ENCODE measurements around the gene ATP9A.
"Not testable (repeated sequence)": the region's sequence is repeated elsewhere in the genome, so short reads cannot be mapped to it uniquely, and the experiment has no call there.

Gene ATP9A

DNA sequence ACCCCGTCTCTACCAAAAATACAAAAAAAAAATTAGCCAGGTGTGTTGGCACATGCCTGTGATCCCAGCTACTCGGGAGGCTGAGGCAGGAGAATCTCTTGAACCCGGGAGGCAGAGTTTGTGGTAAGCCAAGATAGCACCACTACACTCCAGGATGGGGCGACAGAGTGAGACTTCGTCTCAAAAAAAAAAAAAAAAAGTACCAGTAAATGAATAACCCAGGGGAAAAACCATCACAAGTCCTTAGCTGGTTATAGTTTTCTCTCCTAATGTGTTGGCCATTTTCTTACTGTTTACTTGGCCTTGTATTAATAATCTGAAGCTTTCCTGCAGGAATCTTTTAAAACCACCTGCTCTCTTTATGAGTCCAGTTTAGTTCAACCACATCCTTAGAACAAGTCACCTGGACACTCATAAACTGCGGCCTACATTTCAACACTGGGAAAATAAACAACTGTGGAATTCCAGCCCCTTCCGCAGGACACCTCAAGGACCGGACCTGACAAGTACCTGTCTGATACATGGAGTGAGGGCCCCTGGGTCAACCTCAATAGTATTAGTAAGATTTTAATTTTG is 102.6 kb downstream of the ATP9A start:
- no peak overlapping the region for H3K4me3 Mint-ChIP-seq
- H3K4me1 Mint-ChIP-seq, result peaks cover 13 to 16% of the 10 kb centered on the region in 2 donors
- DNase-seq (no peak), ATAC-seq (replicated peaks) (no peak)
- H3K27me3 Mint-ChIP-seq, result peaks cover 0 to 5% of the 10 kb centered on the region in 2 donors
- H3K36me3 Mint-ChIP-seq, result no peaks in the 10 kb centered on the region
- no peaks in the 10 kb centered on the region for H3K9me3 Mint-ChIP-seq
- no peak overlapping the region for H3K27ac Mint-ChIP-seq

DNA sequence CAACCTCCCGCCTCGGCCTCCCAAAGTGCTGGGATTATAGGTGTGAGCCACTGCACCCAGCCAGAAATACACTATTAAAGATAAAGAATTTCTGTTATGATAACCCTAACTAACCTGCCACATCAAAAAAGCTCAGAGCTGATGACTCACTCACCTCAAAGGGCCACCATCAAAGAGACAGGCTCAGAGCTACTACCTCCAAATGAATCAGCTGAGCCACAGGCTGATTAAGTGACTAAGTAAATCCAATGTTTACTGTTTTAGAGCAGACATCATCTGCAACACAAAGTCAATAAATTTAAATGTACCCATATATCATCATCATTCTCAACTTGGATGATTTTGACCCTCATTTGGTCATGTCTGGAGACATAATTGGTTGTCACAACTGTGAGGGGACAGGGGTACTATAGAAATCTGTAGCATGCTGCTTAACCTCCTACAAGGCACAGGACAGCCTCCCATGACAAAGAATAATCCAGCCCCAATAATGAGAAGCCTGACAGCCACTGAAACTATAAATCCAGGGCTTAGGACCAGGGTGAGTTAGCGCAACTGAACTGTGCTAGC is 106.5 kb downstream of the ATP9A start:
- peaks cover 3 to 6% of the 10 kb centered on the region in 2 donors for H3K4me1 Mint-ChIP-seq
- H3K27me3 Mint-ChIP-seq, result no peaks in the 10 kb centered on the region
- no peak overlapping the region for H3K4me3 Mint-ChIP-seq
- no peaks in the 10 kb centered on the region for H3K9me3 Mint-ChIP-seq
- ATAC-seq (replicated peaks) (peak; percentile 31 to 89), DNase-seq (no peak)
- no peak overlapping the region for H3K27ac Mint-ChIP-seq
- H3K36me3 Mint-ChIP-seq, result no peaks in the 10 kb centered on the region

DNA sequence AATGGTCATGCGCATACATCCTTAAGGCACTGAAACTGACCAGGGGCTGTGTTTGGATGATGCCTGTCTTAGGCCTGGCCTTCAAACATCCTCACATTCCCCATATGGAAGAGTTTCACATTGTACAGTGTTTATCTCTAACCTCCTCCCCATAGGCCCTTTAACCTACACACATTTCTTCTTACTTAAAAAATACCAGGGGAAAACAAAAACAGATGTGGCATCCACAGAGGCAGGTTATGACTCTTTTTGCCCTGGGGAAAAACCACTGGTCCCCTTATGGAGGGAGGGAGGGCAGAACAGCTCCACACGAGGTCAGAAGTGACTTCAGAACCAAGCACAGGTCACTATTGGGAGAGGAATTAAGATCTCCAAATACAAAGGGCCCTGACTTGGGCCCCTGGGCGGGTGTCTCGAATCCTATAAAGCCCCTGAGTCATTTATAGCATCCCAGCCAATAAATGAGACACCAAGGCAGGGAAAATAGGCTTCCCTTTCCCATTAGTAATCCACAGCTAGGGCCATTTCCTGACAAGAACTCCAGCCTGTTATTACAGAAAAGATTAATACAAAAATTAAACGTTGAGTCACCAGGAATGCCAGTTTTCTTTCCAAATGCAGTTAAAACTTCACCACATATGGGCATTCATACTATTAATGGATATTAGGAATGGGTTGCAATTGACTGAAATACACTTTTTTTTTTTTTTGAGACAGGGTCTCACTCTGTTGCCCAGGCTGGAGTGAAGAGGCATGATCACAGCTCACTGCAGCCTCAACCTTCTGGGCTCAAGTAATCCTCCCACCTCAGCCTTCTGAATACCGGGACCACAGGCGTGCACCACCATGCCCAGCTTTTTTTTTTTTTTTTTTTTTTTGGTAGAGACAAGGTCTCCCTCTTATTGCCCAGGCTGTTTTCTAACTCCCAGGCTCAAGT is 107.2 kb downstream of the ATP9A start:
- peak in 1 of 2 donors; percentile 59 for ATAC-seq (replicated peaks)
- Mint-ChIP-seq H3K9me3 (no peaks in the 10 kb centered on the region), H3K27ac (no peak overlapping the region), H3K36me3 (no peaks in the 10 kb centered on the region), H3K4me1 (peaks cover 0 to 3% of the 10 kb centered on the region in 2 donors), H3K4me3 (no peak overlapping the region), H3K27me3 (no peaks in the 10 kb centered on the region)
- DNase-seq, result no peak

DNA sequence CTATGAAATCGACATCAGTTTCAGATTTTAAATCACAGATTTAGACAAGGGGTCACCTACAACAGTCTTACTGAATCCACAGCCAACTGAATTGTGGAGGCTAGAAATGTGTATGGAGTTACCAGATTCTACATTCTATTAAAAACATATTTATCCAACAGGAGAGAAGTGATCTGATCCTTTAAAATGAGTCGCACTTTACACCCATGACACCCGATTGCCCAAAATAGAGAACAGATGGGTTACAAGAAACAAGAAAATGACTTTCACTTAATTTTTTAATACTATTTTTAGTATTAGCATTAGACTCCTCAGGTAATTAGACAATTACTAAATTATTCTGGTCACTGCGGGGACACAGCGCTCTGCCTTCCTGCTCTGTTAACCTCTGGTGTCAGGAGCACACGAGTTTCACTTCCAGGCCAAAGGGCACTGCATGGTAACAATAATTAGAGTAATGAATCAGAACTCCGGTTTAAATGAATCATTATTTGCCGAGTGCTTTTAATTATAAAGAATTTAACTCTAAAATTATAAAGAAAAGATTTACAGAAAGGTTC is 108.6 kb downstream of the ATP9A start:
- no peaks in the 10 kb centered on the region for H3K27me3 Mint-ChIP-seq

DNA sequence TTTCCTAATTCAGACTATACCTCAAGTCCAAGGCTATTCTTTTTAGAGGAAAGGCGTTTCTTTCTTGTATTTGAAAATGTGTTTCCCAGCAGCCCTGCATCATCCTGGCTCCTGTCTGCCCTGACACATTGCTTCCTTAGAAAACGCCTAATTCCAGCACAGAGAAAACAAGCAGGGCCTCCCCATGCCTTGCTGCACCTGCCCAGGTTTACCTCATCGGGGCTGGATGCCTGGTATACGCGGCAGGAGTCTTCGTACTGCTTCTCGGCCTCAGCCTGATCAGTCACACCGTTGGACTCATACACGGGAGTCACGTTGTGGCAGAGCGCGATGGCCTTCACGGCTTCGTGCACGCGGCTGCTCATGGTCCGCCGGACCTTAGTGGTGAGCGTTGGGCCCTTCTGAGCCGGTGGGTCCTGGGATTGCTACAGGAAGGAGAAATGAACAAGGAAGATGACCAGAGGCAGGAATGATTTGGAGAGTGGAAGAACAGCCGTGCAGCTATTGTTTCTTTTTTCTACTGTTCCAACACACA is 111.4 kb downstream of the ATP9A start:
- no peaks in the 10 kb centered on the region for H3K36me3 Mint-ChIP-seq
- no peak overlapping the region for H3K27ac Mint-ChIP-seq
- no peak overlapping the region for H3K4me3 Mint-ChIP-seq
- H3K27me3 Mint-ChIP-seq, result no peaks in the 10 kb centered on the region
- no peaks in the 10 kb centered on the region for H3K9me3 Mint-ChIP-seq
- no peaks in the 10 kb centered on the region for H3K4me1 Mint-ChIP-seq
- ATAC-seq (replicated peaks) (no peak), DNase-seq (no peak)

More for the DNA sequence above, 108.6 kb downstream of the ATP9A start:
- Mint-ChIP-seq H3K27ac (no peak overlapping the region), H3K36me3 (no peaks in the 10 kb centered on the region), H3K4me1 (no peaks in the 10 kb centered on the region), H3K4me3 (no peak overlapping the region), H3K9me3 (no peaks in the 10 kb centered on the region)
- no peak for ATAC-seq (replicated peaks)
- no peak for DNase-seq

DNA sequence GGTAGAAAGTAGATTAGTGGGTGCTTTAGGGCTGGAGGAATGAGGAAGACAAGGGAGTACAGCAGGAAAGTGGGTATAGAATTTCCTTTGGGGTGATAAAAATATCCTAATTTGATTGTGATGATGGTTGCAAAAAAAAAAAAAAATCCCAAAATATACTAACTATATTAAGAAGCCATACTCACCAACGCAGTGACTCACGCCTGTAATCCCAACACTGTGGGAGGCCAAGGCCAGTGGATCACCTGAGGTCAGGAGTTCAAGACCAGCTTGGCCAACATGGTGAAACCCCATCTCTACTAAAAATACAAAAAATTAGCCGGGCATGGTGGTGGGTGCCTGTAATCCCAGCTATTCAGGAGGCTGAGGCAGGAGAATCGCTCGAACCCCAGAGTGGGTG is 112.1 kb downstream of the ATP9A start:
- not testable (repeated sequence) for ATAC-seq (replicated peaks); H3K27ac Mint-ChIP-seq; DNase-seq; H3K27me3 Mint-ChIP-seq; H3K9me3 Mint-ChIP-seq; H3K4me1 Mint-ChIP-seq; H3K4me3 Mint-ChIP-seq; H3K36me3 Mint-ChIP-seq

DNA sequence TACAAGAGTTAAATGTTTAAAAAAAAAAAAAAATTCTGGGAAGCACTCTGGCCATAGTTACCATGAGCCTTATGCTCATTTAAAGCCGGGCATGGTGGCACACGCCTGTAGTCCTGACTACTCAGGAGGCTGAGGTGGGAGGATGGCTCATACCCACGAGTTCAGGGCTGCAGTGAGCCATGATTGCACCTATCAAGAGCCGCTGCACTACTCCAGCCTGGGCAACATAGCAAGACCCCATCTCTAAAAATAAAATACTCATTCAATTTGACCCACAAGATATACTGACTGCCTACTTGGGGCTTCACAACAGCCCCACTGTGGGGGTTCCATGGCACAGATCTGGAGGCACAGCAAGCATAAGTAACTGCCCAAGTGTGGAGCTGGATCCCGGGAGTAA is 113.7 kb downstream of the ATP9A start:
- H3K36me3 Mint-ChIP-seq, result no peaks in the 10 kb centered on the region
- H3K9me3 Mint-ChIP-seq, result no peaks in the 10 kb centered on the region
- DNase-seq (no peak), ATAC-seq (replicated peaks) (no peak)
- no peak overlapping the region for H3K4me3 Mint-ChIP-seq
- peaks cover 5 to 9% of the 10 kb centered on the region in 2 donors for H3K4me1 Mint-ChIP-seq
- no peaks in the 10 kb centered on the region for H3K27me3 Mint-ChIP-seq
- no peak overlapping the region for H3K27ac Mint-ChIP-seq

DNA sequence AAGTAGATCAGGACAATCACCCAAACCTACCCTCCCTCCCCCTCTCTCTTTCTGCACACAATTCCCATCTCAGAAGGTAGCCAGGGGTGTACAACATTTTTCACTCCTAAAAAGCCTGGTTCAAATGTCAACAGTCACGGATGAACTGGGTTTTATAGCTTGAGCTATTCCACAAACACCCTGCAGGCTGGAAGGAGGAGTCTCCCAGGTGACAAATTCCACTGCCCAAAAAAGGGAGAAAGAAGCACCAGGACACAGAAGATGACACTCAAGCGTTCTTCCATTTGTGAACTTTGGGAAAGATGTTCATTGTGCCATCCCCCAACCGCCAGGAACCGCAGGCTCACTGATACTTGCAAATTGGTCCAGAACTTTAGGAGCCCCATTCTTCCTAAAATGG is 114.1 kb downstream of the ATP9A start:
- ATAC-seq (replicated peaks), result no peak
- Mint-ChIP-seq H3K36me3 (no peaks in the 10 kb centered on the region), H3K9me3 (no peaks in the 10 kb centered on the region), H3K27me3 (no peaks in the 10 kb centered on the region), H3K4me3 (no peak overlapping the region), H3K4me1 (peaks cover 8 to 13% of the 10 kb centered on the region in 2 donors), H3K27ac (no peak overlapping the region)
- no peak for DNase-seq

DNA sequence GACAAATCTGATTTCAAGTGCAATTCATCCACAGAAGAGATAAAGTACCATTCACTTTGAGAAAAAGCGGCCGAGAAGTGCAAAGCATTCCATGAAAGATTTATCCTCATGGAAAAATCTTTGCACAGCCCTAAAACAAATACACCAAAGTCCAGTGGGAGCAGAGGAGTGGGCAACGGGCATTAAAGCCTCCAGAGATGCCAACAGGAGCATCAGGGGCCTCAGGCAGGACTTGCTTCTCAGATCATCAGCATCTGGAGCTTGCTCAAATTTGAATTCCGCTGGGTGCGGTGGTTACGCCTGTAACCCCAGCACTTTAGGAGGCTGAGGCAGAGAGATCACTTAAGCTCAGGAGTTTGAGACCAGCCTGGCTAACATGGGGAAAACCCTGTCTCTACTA is 115.0 kb downstream of the ATP9A start:
- Mint-ChIP-seq H3K9me3 (no peaks in the 10 kb centered on the region), H3K27ac (no peak overlapping the region), H3K27me3 (no peaks in the 10 kb centered on the region), H3K36me3 (no peaks in the 10 kb centered on the region), H3K4me3 (no peak overlapping the region), H3K4me1 (peaks cover 8 to 13% of the 10 kb centered on the region in 2 donors)
- no peak for ATAC-seq (replicated peaks)
- no peak for DNase-seq

DNA sequence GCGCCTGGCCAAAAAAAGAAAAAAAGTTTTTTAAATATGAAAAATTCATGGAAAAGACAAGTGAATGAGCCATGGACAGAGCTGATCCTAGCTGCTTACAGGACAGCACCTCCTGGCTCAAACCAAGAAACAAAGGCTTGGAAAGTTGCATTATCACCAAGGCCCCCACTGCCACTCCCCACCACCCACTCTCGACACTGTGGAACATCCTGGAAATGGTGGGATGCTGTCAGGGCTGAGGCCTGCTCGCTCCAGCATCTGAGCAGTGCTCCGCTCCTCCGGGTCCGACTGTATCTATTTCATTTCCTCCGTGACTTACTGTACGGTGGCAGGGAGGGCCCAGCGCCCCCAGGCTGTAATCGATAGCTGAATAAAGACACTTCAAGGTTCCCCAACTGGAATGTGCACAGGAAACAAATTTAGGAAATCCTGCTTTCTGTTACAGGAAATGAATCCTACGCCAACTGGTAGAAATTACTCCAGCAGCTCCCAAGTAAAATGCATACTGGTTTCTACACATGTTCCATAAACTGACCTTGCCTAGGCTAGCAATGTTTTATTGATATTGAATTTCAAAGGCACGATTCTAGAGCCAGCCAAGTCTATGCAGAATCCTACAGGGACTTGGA is 116.2 kb downstream of the ATP9A start:
- no peak overlapping the region for H3K4me3 Mint-ChIP-seq
- H3K4me1 Mint-ChIP-seq, result peaks cover 8 to 13% of the 10 kb centered on the region in 2 donors
- H3K27ac Mint-ChIP-seq, result no peak overlapping the region
- no peaks in the 10 kb centered on the region for H3K27me3 Mint-ChIP-seq
- no peaks in the 10 kb centered on the region for H3K36me3 Mint-ChIP-seq
- DNase-seq (no peak), ATAC-seq (replicated peaks) (no peak)
- no peaks in the 10 kb centered on the region for H3K9me3 Mint-ChIP-seq

DNA sequence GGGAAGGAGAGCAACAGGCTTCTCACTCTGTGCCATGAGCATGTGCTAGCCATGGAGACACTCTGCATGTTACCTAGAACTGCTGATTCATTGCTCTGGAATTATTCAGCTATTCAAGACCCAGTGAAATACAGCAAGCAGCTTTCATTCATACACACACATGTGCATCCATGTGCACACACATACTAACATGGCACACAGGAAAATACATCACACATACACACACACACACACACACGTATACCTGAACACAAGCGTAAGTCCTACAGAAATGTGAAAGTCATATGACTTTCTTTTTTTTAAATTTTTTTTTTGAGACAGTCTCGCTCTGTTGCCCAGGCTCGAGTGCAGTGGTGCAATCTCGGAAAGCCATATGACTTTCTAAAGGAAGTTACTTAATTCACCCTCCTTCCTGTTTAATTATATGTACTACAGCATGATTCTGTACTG is 117.5 kb downstream of the ATP9A start:
- ATAC-seq (replicated peaks), result peak; percentile 75 to 84
- Mint-ChIP-seq H3K4me3 (peak overlapping the region in 1 of 2 donors; percentile 32), H3K36me3 (no peaks in the 10 kb centered on the region), H3K27me3 (no peaks in the 10 kb centered on the region), H3K9me3 (no peaks in the 10 kb centered on the region), H3K27ac (peak overlapping the region; percentile 3), H3K4me1 (peaks cover 8 to 13% of the 10 kb centered on the region in 2 donors)
- no peak for DNase-seq

DNA sequence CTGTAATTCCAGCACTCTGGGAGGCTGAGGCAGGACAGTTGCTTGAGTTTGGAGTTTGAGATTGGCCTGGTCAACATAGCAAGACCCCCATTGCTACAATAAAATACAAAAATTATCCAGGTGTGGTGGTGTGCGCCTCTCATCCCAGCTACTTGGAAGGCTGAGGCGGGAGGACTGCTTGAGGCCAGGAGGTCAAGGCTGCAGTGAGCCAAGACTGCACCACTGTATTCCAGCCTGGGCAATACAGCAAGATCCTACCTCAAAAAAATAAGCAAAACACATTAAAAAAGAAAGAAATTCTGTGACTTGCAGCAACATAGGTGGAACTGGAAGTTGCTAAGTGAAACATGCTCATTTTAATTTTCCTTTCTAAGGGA is 119.6 kb downstream of the ATP9A start:
- H3K9me3 Mint-ChIP-seq, result no peaks in the 10 kb centered on the region
- H3K36me3 Mint-ChIP-seq, result no peaks in the 10 kb centered on the region
- no peak overlapping the region for H3K27ac Mint-ChIP-seq
- H3K4me1 Mint-ChIP-seq, result peaks cover 8 to 13% of the 10 kb centered on the region in 2 donors
- DNase-seq (no peak), ATAC-seq (replicated peaks) (no peak)
- no peaks in the 10 kb centered on the region for H3K27me3 Mint-ChIP-seq
- no peak overlapping the region for H3K4me3 Mint-ChIP-seq

DNA sequence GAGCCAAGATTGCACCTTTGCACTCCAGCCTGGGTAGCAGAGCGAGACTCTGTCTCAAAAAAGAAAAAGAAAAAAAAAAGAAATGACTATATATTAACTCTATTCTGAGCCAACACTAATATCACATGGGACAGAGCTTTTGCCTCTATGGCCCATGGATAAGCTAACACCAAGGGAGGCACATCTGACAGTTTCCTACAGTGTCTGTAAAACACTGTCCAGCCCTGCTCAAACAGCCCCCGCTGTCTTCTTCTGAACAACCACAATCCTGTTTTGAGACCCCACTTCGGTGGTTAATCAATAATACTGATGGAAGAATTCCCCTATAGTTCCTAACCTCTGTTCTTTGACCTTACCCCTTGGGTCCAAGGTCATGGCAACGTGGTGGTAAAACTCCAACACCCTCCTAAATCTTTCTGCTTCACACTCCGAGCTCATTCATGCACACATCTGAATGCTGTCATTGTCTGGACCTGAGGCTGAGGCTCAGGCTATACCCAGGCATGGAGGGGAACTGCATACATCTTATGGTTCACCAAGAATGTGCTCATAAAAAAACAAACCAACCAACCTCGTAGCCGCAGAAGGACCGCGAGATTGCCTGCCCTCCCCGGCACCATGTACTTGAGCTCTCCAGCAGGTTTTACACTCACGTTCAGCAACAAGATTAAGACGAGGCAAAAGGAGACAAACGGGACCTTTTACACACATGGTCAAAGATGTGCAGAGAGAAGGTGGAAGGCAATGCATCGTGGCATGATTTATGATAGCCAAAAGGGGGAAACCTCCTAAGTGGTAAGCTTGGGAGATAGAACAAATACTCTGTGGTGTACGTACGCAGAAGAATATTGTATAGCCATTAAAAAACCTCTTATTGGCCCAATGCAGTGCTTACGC is 120.3 kb downstream of the ATP9A start:
- Mint-ChIP-seq H3K4me3 (no peak overlapping the region), H3K36me3 (no peaks in the 10 kb centered on the region), H3K4me1 (peaks cover 8 to 13% of the 10 kb centered on the region in 2 donors), H3K9me3 (no peaks in the 10 kb centered on the region), H3K27me3 (no peaks in the 10 kb centered on the region), H3K27ac (no peak overlapping the region)
- no peak for DNase-seq
- no peak for ATAC-seq (replicated peaks)

Data from stimulated activated naive B cell treated with anti-CD40 and anti-IgM and Interleukin-4, amounts not matched to agents 10 μg/mL and 1 μg/mL and 100 μg/mL, for 72 hours (primary cell).